GM19099 (cell line): ENCODE data around the gene SENP7.

Experiments used
- POLR2A ChIP-seq: IDR thresholded peaks from 3 replicates; pipeline ENCODE4 v1.6.1; 2011; ENCODE audit warnings: low read depth; ENCODE audit not compliant: insufficient read length; ENCODE audit errors: extremely low read depth

Gene SENP7

DNA sequence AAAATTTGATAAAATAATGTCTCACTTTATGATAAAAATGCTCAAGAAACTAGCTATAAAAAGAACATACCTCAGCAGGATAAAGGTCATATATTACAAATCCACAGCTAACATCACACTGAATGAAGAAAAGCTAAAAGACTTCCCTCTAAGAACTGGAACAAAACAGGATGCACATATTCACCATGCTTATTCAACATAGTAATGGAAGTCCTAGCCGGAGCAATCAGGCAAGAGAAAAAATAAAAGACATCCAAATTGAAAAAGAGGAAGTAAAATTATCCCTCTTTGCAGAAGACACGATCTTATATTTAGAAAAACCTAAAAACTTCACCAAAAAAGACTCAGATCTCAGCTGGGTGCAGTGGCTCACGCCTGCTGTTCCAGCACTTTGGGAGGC is 34.0 kb downstream of the SENP7 start:
- no peak for TF ChIP-seq POLR2A

DNA sequence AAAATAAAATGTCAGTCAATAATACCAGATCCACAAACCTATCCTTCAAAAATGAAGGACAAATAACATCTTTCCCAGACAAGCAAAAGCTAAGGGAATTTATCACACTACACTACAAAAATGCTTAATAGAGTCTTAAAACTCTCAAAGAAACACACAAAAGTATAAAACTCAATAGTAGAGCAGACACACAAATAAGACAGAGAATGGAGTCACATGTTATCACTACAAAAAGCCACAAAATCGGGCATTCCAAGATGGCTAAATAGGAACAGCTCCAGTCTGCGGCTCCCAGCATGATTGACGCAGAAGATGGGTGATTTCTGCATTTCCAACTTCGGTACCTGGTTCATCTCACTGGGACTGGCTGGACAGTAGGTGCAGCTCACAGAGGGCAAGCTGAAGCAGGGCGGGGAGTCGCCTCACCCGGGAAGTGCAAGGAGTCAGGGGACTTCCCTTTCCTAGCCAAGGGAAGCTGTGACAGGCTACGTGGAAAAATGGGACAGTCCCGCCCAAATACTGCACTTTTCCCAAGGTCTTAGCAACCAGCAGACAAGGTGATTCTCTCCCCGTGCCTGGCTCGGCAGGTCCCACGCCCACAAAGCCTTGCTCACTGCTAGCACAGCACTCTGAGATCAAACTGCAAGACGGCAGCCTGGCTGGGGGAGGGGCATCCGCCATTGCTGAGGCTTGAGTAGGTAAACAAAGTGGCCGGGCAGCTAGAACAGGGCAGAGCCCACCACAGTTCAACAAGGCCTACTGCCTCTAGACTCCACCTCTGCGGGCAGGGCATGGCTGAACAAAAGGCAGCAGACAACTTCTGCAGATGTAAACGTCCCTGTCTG is 46.3 kb downstream of the SENP7 start:
- TF ChIP-seq POLR2A: no peak

DNA sequence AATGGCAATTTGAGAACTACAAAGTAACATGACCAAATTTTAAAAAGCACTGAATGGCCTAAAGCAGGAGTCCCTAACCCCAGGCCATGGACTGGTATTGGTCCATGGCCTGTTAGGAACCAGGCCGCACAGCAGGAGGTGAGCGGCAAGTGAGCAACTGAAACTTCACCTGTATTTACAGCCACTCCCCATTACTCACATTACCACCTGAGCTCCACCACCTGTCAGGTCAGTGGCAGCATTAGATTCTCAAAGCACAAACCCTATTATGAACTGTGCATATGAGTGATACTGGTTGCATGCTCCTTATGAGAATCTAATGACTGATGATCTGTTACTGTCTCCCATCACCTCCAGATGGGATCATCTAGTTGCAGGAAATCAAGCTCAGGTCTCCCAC is 48.8 kb downstream of the SENP7 start:
- TF ChIP-seq POLR2A: no peak

DNA sequence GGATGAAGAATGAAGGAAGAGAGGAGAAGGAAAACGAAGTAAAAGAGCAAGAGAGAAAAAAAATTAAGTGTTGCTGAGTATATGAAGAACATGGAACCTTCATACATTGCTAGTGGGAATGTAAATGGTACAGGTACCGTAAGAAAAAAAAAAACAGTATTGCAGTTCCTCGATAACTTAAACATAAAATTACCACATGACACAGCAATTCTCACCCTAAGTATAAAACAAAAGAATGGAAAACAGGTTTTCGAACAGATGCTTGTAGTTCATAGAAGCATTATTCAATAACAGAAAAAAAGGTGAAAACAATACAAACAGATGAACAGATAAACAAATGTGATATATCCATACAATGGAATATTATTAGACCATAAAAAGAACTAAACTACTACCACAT is 51.6 kb downstream of the SENP7 start:
- no peak for TF ChIP-seq POLR2A

DNA sequence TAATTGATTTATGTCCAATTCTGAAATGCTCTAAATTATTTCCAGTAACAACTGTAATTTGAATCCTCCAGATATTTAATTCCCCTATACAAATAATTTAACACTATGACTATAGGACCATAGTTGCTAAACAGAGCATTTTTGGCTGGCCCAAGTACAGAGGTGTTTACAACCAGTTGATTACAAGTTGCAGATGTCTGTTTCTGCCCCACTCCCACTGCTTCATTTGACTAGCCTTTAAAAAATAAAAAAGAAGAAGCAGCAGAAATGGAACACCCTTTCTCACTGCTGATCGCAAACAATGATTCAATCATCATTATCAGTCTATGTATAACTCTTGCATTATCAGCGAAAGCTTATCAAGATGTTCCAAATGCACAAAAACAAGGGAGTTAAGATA is 54.6 kb downstream of the SENP7 start:
- no peak for TF ChIP-seq POLR2A

DNA sequence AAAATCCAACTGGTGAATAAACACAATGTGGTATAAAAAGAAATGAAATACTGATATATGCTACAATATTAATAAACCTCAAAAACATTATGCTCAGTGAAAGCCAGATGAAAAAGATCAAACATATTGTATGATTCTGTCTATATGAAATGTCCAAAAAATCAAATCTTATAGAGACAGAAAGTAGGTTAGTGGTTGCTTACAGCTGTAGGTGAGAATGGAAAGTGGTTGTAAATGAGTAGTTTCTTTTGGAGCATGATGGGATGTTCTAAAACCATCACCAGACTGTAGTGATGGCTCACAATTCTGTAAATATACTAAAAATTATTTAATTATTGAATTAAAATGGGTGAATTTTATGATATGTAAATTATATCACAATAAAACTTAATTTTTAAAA is 58.4 kb downstream of the SENP7 start:
- no peak for TF ChIP-seq POLR2A

DNA sequence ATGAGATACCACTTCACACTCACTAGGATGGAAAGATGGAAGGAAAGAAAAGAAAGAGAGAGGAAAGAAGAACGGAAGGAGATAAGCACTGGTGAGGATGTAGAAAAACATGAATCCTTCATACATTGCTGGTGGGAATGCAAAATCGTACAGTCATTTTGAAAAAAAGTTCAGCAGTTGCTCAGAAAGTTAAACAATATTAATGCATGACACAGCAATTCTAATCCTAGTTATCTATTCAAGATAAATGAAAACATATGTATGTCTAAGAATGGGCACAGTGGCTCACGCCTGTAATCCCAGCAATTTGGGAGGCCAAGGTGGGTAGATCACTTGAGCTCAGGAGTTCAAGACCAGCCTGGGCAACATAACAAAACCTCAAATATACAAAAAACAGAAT is 59.1 kb downstream of the SENP7 start:
- no peak for TF ChIP-seq POLR2A

DNA sequence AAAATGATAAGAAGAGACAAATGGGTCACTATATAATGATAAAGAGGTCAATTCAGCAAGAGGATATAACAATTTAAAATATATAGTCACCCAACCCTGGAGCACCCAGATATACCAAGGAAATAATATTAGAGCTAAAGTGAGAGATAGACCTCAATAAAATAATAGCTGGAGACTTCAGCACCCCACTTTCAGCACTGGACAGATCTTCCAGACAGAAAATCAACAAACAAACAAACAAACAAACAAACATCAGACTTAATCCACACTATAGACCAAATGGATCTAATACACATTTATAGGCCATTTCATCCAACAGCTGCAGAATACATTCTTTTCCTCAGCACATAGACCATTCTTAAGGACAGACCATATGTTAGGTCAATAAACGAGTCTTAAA is 79.4 kb downstream of the SENP7 start:
- TF ChIP-seq POLR2A: no peak

DNA sequence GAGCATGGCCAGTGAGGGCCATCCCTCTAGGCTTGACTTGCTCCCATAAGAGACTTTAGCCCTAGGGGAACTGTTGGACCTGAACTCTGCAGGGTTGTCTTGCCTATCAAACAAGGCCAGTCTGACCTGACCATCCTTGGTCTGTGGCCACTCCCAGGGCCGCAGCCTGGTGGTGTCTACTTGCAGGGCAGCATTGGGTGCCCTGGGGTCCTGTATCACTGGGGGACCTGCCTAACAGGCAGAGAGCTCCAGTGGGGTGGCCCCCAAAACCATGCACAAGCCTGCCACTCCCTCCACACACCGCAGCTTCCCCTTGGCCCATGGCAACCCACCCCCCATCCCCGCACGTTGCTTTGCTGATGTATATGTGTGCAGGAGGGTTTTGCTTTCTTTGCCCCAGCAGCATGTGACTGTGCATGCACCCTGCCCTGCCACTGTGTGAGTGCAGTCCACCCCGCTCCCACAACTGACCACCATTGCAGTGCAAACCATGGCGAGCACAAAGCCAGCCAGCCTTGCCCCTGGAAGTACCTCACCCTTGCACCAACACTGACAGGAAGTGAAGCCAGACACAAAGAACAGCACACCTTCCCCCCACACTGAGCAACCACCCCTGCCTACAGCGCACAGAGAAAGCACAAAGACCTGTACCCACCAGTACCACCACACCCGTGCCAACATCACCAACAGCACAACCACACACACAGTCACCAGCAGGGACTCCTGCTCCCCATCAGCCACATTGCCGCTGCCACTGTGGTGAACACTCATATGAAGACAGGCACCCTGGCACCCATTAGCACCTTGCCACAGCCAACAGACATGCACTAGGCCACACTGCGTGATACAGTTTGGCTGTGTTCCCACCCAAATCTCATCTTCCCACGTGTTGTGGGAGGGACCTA is 88.8 kb downstream of the SENP7 start:
- TF ChIP-seq POLR2A: no peak

DNA sequence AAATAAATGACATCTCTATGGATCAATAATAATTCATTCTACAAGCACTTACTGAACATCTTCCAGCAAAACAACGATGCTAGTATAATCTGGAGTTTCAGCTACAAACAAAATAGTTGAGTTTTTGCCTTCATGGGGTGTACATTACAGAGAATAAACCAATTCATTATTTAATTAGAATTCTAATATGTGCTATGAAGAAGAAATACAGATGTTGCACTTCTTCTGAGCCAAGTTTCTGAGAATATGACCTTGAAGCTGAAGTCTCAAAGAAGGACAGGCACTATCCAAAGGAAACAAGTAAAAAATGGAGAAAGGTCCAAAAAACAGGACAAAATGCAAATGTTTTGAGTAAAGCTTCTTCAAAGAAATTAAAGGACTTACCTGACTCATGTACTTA is 94.2 kb downstream of the SENP7 start:
- no peak for TF ChIP-seq POLR2A

DNA sequence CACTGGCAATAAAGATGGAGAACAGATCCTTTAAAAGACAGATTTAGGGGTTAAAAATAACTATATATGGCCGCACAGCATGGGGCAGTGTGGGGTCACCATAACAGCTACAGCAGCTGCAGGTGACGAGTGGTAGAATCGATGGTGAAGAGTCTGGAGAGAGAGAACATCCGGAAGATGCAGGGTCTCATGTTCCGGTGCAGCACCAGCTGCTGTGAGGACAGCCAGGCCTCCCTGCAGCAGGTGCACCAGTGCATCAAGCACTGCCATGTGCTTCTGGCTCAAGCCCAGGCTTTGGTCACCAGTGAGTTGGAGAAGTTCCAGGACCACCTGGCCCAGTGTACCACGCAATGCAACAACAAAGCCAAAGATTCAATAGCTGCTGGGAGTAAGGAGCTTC is 98.9 kb downstream of the SENP7 start:
- TF ChIP-seq POLR2A: no peak

DNA sequence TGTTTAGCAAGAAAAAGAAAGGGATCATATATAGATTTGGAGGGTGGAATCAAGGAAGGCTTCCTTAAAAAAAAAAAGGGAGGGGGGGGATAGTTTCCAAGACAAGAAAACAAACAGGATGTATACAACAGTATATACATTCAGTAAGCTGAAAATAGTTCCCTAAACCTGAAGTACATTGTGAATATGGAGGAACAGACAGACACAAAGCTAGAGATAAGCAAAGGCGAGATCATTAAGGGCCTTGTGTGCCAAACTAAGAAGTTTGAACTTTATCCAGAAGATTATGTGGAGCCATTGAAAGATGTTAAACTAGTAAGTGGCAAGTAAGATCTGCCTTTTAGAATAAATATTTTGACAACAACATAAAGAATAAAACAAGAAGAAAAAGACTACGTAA is 99.4 kb downstream of the SENP7 start:
- no peak for TF ChIP-seq POLR2A

DNA sequence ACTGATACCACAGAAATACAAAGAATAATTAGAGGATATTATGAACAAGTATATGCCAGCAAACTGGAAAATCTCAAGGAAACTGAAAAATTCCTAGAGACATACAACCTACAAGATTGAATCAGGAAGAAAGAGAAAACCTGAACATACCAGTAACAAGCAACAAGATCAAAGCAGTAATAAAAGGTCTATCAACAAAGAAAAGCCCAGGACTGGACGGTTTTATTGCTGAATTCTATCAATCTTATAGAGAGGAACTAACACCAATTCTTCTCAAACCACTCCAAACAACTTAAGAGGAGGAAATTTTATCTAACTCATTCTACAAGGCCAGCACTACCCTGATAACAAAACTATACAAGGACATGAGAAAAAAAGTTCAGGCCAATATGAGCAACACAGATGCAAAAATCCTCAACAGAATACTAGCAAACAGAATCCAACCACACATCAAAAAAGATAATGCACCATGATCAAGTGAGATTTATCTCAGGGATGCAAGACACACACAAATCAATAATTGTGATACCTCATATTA is 121.5 kb downstream of the SENP7 start:
- TF ChIP-seq POLR2A: no peak

DNA sequence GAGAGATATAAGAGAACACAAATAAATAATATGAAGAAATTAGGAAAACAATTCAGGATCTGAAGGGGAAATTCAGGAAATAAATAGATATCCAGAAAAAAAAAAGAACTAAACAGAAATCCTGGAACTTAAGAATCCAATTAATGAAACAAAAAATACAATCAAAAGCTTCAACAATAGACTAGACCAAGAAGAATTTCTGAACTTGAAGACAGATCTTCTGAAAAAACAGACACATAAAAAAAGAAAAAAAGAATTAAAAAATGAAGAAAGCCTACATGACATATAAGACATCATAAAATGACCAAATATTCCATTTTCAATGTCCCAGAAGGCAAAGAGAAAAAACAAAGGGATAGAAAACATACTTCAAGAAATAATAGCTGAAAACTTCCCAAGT is 124.3 kb downstream of the SENP7 start:
- no peak for TF ChIP-seq POLR2A

DNA sequence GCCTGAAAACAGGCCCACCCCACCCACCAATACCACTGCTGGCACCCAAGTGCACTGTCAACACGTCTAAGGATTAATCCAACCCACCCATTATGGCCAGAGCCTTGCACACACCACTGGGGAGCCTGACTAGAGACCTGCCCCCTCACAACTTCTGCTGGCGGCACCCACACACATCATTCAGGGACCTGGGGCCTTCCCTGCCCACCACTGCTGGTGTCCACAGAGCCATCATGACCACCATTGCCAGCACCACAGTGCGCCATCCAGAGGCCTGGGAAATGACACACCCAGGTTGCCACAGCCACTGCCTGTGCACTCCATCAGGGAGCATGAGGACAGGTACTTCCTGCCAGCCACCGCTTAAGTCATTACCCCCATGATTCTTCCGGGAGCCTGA is 125.7 kb downstream of the SENP7 start:
- TF ChIP-seq POLR2A: no peak

DNA sequence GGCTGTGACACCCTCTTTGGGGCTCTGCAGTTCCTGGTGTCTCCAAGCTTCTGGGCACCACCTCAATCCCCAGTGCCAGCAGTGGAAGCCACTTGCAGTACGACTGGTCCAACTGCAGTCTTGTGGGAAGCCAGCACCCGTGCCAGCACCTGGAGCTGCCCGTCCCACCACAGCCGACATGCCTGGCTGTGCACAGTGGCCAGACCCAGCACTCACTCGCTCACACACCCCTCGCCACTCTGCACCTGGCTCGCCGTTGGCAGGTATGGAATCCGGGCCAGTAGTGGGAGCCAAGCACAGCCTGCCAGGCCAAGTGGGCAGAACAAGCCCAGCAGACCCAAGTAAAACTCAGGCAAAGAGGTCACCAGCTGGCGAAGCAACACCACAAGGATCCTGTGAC is 128.6 kb downstream of the SENP7 start:
- no peak for TF ChIP-seq POLR2A
